ENCODE results near the gene MED17. TPM values are rescaled to one million over a fixed set of nuclear protein-coding genes. Genes with fewer than 3 reads are reported as not detected.

Gene MED17
- total RNA-seq, 1 experiment from 2014 or later = 41.1 TPM

- H3K4me2 ChIP-seq (ENCODE audit: low read length) = no peak overlapping the region
- DNase-seq (ENCODE audit: low read depth, low spot score) (no peak), ATAC-seq (no peak)
- ChIA-PET RAD21 (ENCODE audit: low non-redundant PET in 1 of 2, low total read pairs in 2 of 2, uncharacterized antibody in 2 of 2, unreplicated experiment in 2 of 2) (no interaction called here), CTCF (no interaction called here), POLR2A (no interaction called here)
- H3K27ac ChIP-seq (ENCODE audit: low read depth, low read length) = no peak overlapping the region
- H4K20me1 ChIP-seq (ENCODE audit: insufficient read depth) = no peaks in the 10 kb centered on the region
- no peak overlapping the region for H2AFZ ChIP-seq (ENCODE audit: low read depth, low read length, poor library complexity, severe bottlenecking)
- no peaks in the 10 kb centered on the region for H3K27me3 ChIP-seq (ENCODE audit: insufficient read depth, low read length)
- no peaks in the 10 kb centered on the region for H3K9me2 ChIP-seq (ENCODE audit: insufficient read depth)
- TF ChIP-seq RAD21 (IDR thresholded peaks at IDR 0.05; ENCODE audit: low read depth) (no peak), REST (IDR thresholded peaks at IDR 0.05; ENCODE audit: low read depth) (no peak), EZH2 (IDR thresholded peaks at IDR 0.05) (no peak), POLR2A (IDR thresholded peaks at IDR 0.05; ENCODE audit: borderline replicate concordance, extremely low read depth, insufficient read depth, insufficient read length) (no peak), CEBPB (IDR thresholded peaks at IDR 0.05; ENCODE audit: low read depth) (no peak), SRF (IDR thresholded peaks at IDR 0.05; ENCODE audit: low read depth) (no peak), CTCF (IDR thresholded peaks at IDR 0.05 in 2 of 3, conservative IDR thresholded peaks at IDR 0.05 in 1 of 3; ENCODE audit: borderline replicate concordance in 1 of 3, insufficient read depth in 1 of 3, low read depth in 2 of 3, low read length in 2 of 3) (no peak), SP1 (IDR thresholded peaks at IDR 0.05; ENCODE audit: low read depth) (no peak), ATF3 (IDR thresholded peaks at IDR 0.05) (no peak), FOSL1 (IDR thresholded peaks at IDR 0.05; ENCODE audit: low read depth) (no peak), ELF1 (IDR thresholded peaks at IDR 0.05; ENCODE audit: borderline replicate concordance, low read depth) (no peak), ZNF274 (IDR thresholded peaks at IDR 0.05; ENCODE audit: low read depth, low read length) (no peak), YY1 (IDR thresholded peaks at IDR 0.05; ENCODE audit: extremely low read depth, insufficient replicate concordance, low read depth, low read length) (no peak)
- no peak overlapping the region for H3K4me3 ChIP-seq (replicated peaks in 1 of 2; ENCODE audit: low read depth in 1 of 2, low read length in 2 of 2)
- H3K79me2 ChIP-seq (ENCODE audit: insufficient read depth, low read length) = no peaks in the 10 kb centered on the region
- no peaks in the 10 kb centered on the region for H3K9me3 ChIP-seq (ENCODE audit: control insufficient read depth in 1 of 2, insufficient read depth in 1 of 2, low read depth in 1 of 2, low read length in 2 of 2)
- H3K9ac ChIP-seq (ENCODE audit: low read length) = no peak overlapping the region
- H3K4me1 ChIP-seq (ENCODE audit: control insufficient read depth in 1 of 2, insufficient read depth in 2 of 2, low read length in 2 of 2) = peaks cover 0 to 35% of the 10 kb centered on the region in 2 experiments; a peak in 2 of 4 replicates
- no peaks in the 10 kb centered on the region for H3K36me3 ChIP-seq (ENCODE audit: control insufficient read depth in 1 of 2, insufficient read depth in 2 of 2, low read length in 2 of 2)
- intact Hi-C loops (cut with micrococcal nuclease) = no loop called here
- no TSS peak for BruUV-seq (replicated peaks)
Observed at GRCh38 chr11:93846411-93846810, 62.3 kb downstream of the MED17 start.
